Activated gamma-delta T cell treated with Interleukin-2 at 50 U/mL for 16 hours (primary cell): Measurements from ENCODE around the gene ETFBKMT.

Experiments used
- DNase-seq: peaks from one replicate; pipeline ENCODE4 v3.0.0-alpha.2; 2020

ETFBKMT gene

GRCh38 chr12:31659087-31659942 lies at the start of gene ETFBKMT:
TSS of gene ETFBKMT (plus strand) at chr12:31659688. CDS start at chr12:31661954, 2,266 bp downstream.
- peak; percentile 88 for DNase-seq

GRCh38 chr12:31612819-31613218 lies 46.7 kb upstream of the ETFBKMT start:
- DNase-seq, result no peak

DNA sequence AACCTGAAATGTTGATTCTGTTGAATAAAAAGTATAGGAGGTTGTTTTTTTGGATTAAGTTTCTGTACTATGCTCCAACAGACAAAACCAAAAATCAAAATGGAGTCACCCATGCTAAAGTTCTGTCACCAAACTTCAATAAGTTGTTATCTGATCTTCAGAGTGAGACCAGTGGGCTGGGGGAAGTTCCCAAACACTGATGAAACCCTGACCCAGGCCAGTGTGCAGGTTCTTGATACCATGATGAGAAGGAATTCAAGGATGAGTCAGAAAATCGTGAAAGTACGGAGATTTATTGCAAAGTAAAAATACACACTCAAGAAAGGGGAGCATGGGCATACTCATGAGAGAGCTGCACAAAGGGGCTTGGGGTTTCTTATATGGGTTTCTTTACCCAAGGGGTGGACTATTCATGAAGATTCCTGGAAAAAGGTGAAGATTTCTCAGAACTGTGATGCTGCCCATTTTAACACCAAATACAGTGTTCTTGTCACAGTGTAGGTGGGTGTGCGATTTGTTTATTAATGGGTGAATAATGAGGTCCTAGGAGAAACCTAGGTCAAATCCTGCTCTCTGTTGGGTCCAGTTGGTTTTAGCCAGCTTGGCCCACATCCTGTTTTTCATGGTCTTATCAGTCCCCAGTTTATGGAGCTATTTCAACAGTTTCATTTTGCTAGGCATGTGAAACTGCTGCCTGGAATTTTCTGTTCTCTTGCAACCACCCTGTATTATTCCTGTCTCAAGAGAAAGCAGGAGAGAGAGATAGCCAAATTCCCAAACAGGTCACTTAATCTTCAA lies 41.1 kb upstream of the ETFBKMT start:
- DNase-seq, result no peak

GRCh38 chr12:31620311-31620710 lies 39.2 kb upstream of the ETFBKMT start:
- no peak for DNase-seq

DNA sequence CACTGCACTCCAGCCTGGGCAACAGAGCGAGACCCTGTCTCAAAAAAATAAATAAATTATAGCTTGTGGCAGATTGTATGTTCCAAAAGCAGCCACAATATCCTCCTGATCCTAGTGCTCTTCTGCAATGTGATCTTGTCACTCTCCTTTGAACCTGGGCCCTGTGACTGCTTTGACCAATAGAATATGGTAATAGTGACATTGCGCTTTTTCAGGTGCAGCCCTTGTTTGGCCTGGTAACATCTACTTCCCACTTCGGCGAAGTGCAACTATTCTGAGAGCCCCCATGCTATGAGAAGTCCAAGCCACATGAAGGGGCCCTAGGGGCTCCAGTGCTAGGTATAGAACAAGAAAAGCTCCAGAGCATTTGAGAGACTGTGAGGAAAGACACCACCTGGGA lies 37.5 kb upstream of the ETFBKMT start:
- DNase-seq, result no peak

DNA sequence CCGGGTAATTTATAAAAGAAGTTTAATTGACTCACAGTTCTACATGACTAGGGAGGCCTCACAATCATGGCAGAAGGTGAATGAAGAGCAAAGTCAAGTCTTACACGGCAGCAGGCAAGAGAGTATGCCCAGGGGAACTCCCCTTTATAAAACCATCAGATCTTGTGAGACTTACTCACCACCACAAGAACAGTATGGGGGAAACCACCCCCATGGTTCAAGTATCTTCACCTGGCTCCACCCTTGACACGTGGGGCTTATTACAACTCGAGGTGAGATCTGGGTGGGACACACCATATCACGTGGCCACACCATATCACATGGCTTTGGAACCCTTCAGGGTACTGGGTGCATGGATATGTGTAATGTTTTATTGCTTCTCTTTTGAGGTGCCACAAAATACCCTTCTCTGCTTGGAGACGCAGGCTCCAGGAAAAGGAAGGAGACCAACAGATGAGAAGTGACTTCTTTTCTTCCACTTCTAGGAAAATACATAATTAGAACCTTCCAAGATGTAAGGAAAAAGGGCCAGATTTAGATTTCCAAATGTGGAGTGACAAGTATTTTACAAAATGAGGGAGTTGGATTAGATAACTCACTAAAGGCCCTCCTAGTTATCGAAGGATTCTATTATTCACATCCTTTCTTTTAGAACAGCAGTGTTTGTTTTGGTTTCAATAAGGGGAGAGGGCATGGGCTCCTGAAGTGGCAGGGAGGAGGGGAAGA lies 33.1 kb upstream of the ETFBKMT start:
- DNase-seq, result no peak

GRCh38 chr12:31627456-31628054 lies 31.9 kb upstream of the ETFBKMT start:
- DNase-seq, result no peak

DNA sequence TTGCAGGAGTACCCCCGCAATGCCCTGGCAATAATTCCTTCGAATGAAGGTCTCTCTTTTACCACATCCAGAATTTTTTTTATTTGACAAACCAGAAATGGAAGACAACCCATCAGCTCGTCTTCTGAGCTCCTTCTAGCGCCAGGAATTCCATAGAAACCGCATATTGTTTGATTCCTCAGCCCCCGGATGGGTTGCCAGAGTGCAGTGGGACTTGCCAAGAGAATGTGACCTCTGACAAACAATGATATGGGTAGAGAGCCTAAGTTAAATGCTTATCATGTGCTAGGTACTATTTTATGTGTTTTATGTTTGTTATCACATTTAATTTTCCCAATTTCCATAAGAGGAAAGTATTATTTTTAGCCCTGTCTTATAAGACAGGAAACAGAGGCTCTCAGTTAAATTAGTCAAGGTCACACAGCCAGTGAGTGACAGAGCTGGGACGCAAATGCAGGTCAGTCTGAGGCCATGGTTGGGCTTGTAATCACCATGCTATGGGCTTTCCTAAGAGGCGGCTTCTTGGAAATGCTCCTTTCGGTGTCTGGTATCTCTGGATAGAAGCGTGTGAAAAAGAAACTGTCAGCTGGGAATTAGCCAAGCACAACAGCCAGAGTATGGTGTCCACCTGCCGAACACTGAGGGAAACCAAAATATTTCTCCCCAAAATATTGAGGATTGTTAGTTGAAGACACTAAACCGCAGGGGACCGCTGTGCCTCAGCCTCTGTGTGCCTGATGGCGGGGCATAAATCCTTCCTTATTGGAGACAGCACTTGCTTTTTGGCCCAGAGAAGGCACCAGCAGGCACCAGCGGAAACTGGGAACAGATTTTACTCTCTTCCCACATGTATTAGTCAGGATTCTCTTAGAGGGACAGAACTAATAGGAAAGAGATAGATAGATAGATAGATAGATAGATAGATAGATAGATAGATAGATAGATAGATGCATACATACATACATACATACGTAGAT lies 29.4 kb upstream of the ETFBKMT start:
- no peak for DNase-seq

DNA sequence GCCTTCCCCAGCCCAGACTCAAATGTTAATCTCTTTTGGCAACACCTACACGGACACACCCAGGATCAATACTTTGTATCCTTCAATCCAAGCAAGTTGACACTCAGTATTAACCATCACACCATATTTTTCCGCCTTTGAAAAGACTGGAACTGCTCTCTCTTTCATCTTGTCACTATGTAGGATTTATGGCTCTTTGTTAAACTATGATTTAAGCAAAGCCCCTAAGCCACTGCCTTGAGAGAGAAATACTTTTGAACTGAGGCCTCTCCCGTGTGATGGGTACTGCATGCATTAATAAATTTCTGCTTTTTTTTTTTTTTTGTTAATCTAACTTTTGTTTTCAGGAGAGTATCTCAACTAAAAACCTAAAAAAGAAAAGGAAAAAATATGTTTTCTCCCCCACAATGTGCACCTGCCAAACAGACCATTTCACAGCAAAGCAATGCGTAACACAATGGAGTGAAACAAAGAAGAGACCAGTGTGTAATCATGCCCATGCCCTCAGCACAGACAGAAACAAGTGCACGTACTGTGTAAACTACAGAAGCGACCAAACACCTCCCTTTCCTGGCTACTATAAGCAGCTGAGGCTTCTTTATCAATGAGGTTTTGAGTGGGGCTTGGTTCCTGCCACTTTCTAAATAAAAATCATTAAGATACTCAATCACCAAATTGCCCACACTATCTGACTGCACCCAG lies 28.3 kb upstream of the ETFBKMT start:
- no peak for DNase-seq

GRCh38 chr12:31631809-31632208 lies 27.7 kb upstream of the ETFBKMT start:
- no peak for DNase-seq

GRCh38 chr12:31633464-31633863 lies 26.0 kb upstream of the ETFBKMT start:
- DNase-seq, result no peak

- no peak for DNase-seq
These were observed 24.9 kb upstream of the ETFBKMT start for GRCh38 chr12:31634620-31635019.

DNA sequence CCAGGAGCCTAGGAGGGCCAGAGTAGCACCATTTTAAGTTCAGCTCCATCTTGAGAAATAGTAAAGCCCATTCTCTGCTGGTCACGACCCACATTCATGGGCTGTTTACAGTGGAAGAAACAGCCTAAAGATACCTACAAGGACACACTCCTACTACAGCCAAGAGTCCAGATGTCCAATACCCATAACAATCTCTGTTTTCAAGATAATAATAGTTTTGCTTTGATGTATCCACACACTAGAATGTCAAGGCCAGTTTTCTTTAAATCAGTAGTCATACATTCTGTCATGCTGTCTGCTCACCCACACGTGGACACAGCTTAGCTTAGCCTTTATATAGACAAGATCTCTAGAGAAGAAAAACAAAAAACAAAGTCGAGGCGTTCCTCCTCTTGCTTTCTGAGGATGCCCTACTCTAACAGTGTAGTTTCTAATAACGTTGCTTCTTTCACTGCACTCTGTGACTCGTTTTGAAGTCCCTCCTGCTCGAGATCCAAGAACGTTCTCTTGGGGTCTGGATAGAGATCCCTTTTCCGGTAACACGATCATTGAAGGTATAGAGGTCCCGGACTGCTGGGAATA lies 17.9 kb upstream of the ETFBKMT start:
- DNase-seq, result no peak

DNA sequence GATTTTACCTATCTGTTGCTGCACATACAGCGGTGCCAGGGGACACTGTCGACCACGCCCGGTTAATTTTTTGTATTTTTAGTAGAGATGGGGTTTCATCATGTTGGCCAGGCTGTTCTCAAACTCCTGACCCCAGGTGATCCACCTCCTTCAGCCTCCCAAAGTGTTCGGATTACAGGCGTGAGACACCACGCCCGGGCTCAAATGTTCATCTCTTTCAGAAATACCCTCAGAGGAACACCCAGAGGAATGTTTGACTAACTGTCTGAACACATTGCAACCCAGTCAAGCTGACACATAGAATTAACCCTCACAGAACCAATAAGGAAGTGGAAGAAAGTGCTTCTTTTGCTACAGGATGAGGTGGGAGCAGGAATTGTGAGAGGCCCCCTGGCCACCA lies 15.0 kb upstream of the ETFBKMT start:
- DNase-seq, result no peak

DNA sequence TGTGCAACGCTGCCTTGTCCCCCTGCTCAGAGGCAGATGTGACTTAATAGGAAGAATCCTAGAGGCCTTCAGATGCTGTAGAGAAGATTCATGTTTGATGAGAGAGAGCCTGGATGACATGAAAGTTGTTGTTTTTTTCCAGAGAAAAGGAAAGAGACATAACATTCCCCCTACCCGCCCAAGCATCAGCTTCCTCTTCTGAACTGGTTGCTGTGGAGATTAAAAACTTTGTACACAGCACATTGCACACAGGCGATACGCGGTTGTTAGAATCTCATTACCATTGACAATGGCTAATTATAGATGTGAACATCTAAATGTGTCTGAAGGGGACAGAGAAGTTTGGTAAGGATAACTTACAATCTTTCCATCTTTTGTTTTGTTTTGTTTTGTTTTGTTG lies 13.6 kb upstream of the ETFBKMT start:
- DNase-seq, result no peak

DNA sequence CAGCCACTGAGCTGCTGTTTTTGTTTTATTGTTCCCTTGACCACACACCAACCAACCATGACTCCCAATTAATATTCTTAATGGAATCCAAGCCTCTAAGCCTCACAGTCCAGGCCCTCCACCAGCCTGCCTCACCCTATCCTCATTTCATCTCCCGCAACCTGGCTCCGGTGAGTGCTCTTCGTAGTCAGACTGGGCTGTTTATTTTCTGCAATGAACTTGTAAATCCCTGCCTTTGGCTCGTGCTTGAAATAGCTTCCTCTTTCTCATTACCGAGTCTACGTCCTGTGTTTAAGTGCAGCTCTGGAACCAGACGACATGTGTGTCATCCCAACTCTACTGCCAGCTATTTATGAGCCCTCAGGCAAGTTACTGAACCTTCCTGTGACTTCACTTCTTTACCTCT lies 12.4 kb upstream of the ETFBKMT start:
- DNase-seq, result no peak

GRCh38 chr12:31650918-31651317 lies 8.6 kb upstream of the ETFBKMT start:
- DNase-seq, result no peak

GRCh38 chr12:31651893-31652521 lies 7.5 kb upstream of the ETFBKMT start:
- no peak for DNase-seq

DNA sequence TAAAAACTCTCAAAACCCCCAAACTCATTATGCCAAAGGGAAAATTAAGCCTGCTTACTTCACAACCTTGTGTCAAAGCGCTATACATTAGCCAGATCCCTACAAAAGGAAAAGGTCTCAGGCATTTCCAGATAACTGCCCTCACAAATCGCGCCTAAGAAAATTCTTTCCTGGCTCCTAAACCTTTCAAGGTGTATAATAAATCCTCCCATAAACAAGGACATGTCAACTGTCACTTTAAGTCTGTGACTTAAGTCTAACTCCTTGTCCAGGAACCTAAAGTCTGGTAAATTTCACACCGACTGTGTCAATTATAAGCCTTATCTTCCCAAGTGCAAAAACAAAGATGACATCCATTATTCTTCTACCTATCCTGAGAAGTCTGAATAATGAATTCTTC lies 4.3 kb upstream of the ETFBKMT start:
- DNase-seq, result no peak

- DNase-seq, result no peak
These were observed 3.7 kb upstream of the ETFBKMT start for GRCh38 chr12:31655792-31656191.
